Sigmoid colon (tissue), 3 donors: ENCODE data around the gene FAM13C.

Experiments used
- POLR2A ChIP-seq, 2 donors: fragments of 450-650 bp; IDR thresholded peaks; one replicate each; pipeline ENCODE4 v1.6.1; 2016; ENCODE audit warnings: antibody characterized with exemption in 2 of 2, mild to moderate bottlenecking in 2 of 2, moderate library complexity in 2 of 2
- TF ChIP-seq, protein P1 (sequence below), 4 experiments: fragments of 450-650 bp in 3 of 4; fragments of 200-600 bp in 1 of 4; IDR thresholded peaks; one replicate each; pipeline ENCODE4 v1.5.1; 2016 to 2019; ENCODE audit warnings: antibody characterized with exemption in 4 of 4, mild to moderate bottlenecking in 3 of 4, moderate library complexity in 2 of 4

- TF ChIP-seq, protein P1, sequence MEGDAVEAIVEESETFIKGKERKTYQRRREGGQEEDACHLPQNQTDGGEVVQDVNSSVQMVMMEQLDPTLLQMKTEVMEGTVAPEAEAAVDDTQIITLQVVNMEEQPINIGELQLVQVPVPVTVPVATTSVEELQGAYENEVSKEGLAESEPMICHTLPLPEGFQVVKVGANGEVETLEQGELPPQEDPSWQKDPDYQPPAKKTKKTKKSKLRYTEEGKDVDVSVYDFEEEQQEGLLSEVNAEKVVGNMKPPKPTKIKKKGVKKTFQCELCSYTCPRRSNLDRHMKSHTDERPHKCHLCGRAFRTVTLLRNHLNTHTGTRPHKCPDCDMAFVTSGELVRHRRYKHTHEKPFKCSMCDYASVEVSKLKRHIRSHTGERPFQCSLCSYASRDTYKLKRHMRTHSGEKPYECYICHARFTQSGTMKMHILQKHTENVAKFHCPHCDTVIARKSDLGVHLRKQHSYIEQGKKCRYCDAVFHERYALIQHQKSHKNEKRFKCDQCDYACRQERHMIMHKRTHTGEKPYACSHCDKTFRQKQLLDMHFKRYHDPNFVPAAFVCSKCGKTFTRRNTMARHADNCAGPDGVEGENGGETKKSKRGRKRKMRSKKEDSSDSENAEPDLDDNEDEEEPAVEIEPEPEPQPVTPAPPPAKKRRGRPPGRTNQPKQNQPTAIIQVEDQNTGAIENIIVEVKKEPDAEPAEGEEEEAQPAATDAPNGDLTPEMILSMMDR (IDR thresholded peaks at IDR 0.05), result no peak
- TF ChIP-seq POLR2A (IDR thresholded peaks at IDR 0.05), result no peak
Observed at GRCh38 chr10:59317066-59317465, 45.3 kb downstream of the FAM13C start.
